OCI-LY1 (cell line): Measurements from ENCODE around the gene CPD.

ENCODE experiments used
- H2AFZ ChIP-seq: fragments of 200-600 bp; sonication (generic), shearing (Covaris generic); 2 replicates; pipeline ENCODE4 v1.6.0; 2014; ENCODE audit warnings: antibody characterized with exemption, mild to moderate bottlenecking, low read length
- H3F3A ChIP-seq: fragments of 200-600 bp; sonication (generic), shearing (Covaris generic); 2 replicates; pipeline ENCODE4 v1.6.0; 2014; ENCODE audit warnings: mild to moderate bottlenecking, antibody characterized with exemption, low read length, moderate library complexity; ENCODE audit not compliant: insufficient read depth
- H3K27ac ChIP-seq: fragments of 200-600 bp; sonication (generic); 2 replicates; pipeline ENCODE4 v1.5.1; 2014; ENCODE audit warnings: low read length, mixed run types, mild to moderate bottlenecking, low read depth; ENCODE audit not compliant: poor library complexity, severe bottlenecking
- H3K27me3 ChIP-seq: fragments of 200-600 bp; sonication (generic); 2 replicates; pipeline ENCODE4 v1.6.0; 2014; ENCODE audit warnings: antibody characterized with exemption, mild to moderate bottlenecking, low read length, moderate library complexity; ENCODE audit not compliant: insufficient read depth
- H3K36me3 ChIP-seq: fragments of 200-600 bp; sonication (generic); 2 replicates; pipeline ENCODE4 v1.6.1; 2014; ENCODE audit warnings: mild to moderate bottlenecking, antibody characterized with exemption, low read length, moderate library complexity, mixed read lengths; ENCODE audit not compliant: insufficient read depth
- H3K4me1 ChIP-seq: fragments of 200-600 bp; sonication (generic); 2 replicates; pipeline ENCODE4 v1.5.1; 2014; ENCODE audit warnings: mild to moderate bottlenecking, low read length, moderate library complexity; ENCODE audit not compliant: insufficient read depth, severe bottlenecking
- H3K4me2 ChIP-seq: fragments of 200-600 bp; sonication (generic), shearing (Covaris generic); 2 replicates; pipeline ENCODE4 v1.6.1; 2014; ENCODE audit warnings: low read length
- H3K4me3 ChIP-seq: fragments of 200-600 bp; sonication (generic); 2 replicates; pipeline ENCODE4 v1.5.1; 2014; ENCODE audit warnings: low read length, low read depth, mild to moderate bottlenecking, mixed read lengths; ENCODE audit not compliant: poor library complexity, severe bottlenecking
- H3K79me2 ChIP-seq: fragments of 200-600 bp; shearing (Covaris generic); 2 replicates; pipeline ENCODE4 v1.6.1; 2016; ENCODE audit warnings: mixed run types, low read length, mixed read lengths; ENCODE audit not compliant: insufficient read depth
- H3K9ac ChIP-seq: fragments of 200-600 bp; sonication (generic), shearing (Covaris generic); 2 replicates; pipeline ENCODE4 v1.6.1; 2014; ENCODE audit warnings: mild to moderate bottlenecking, low read length, mixed read lengths
- H3K9me2 ChIP-seq: fragments of 200-600 bp; sonication (generic), shearing (Covaris generic); 2 replicates; pipeline ENCODE4 v1.6.1; 2014; ENCODE audit warnings: low read depth, mild to moderate bottlenecking, low read length, mixed read lengths
- H3K9me3 ChIP-seq: fragments of 200-600 bp; shearing (Covaris generic); 2 replicates; pipeline ENCODE4 v1.6.1; 2014; ENCODE audit warnings: low read length, mixed read lengths
- H4K20me1 ChIP-seq: fragments of 200-600 bp; sonication (generic), shearing (Covaris generic); 2 replicates; pipeline ENCODE4 v1.6.0; 2016; ENCODE audit warnings: mild to moderate bottlenecking, low read length; ENCODE audit not compliant: insufficient read depth
- CTCF ChIP-seq: fragments of 200-600 bp; sonication (generic), shearing (Covaris generic); IDR thresholded peaks from 2 replicates; pipeline ENCODE4 v1.5.1; 2017; ENCODE audit warnings: mild to moderate bottlenecking, antibody characterized with exemption, low read length, moderate library complexity, mixed read lengths
- EZH2 ChIP-seq: fragments of 200-600 bp; sonication (generic), shearing (Covaris generic); IDR thresholded peaks from 2 replicates; pipeline ENCODE4 v1.8.0; 2017; ENCODE audit warnings: borderline replicate concordance, mixed run types, mild to moderate bottlenecking, antibody characterized with exemption, low read length, moderate library complexity, mixed read lengths

CPD gene

GRCh38 chr17:30366536-30366935 lies 12.2 kb upstream of the CPD start:
- Histone ChIP-seq H4K20me1 (no peaks in the 10 kb centered on the region), H3K9ac (no peak overlapping the region), H3K9me2 (no peaks in the 10 kb centered on the region), H3K4me3 (no peak overlapping the region), H3F3A (no peaks in the 10 kb centered on the region), H3K4me1 (peaks cover 22% of the 10 kb centered on the region), H3K9me3 (peaks cover 8% of the 10 kb centered on the region), H3K27ac (no peak overlapping the region), H2AFZ (no peak overlapping the region), H3K79me2 (no peaks in the 10 kb centered on the region), H3K36me3 (no peaks in the 10 kb centered on the region), H3K27me3 (0 out of 2 replicates have a peak, but pooled peaks cover 3% of the 10 kb centered on the region), H3K4me2 (no peak overlapping the region)
- TF ChIP-seq CTCF (no peak), EZH2 (no peak)

- no peak overlapping the region for H3K4me2 ChIP-seq
- H3K79me2 ChIP-seq, result no peaks in the 10 kb centered on the region
Measured at GRCh38 chr17:30368912-30369720, 9.6 kb upstream of the CPD start.

GRCh38 chr17:30369995-30370394 lies 8.7 kb upstream of the CPD start:
- H3K27ac ChIP-seq, result no peak overlapping the region
- no peaks in the 10 kb centered on the region for H3F3A ChIP-seq
- H3K9me3 ChIP-seq, result no peaks in the 10 kb centered on the region
- H3K79me2 ChIP-seq, result no peaks in the 10 kb centered on the region
- no peaks in the 10 kb centered on the region for H3K9me2 ChIP-seq
- H3K4me1 ChIP-seq, result peaks cover 15% of the 10 kb centered on the region
- H4K20me1 ChIP-seq, result no peaks in the 10 kb centered on the region
- H3K36me3 ChIP-seq, result no peaks in the 10 kb centered on the region
- no peak overlapping the region for H3K9ac ChIP-seq
- 0 out of 2 replicates have a peak, but pooled peaks cover 3% of the 10 kb centered on the region for H3K27me3 ChIP-seq
- H3K4me3 ChIP-seq, result no peak overlapping the region
- TF ChIP-seq EZH2 (no peak), CTCF (no peak)
- H3K4me2 ChIP-seq, result no peak overlapping the region
- H2AFZ ChIP-seq, result no peak overlapping the region

More at GRCh38 chr17:30368912-30369720, 9.6 kb upstream of the CPD start:
- no peak overlapping the region for H3K27ac ChIP-seq
- H3F3A ChIP-seq, result no peaks in the 10 kb centered on the region
- no peaks in the 10 kb centered on the region for H3K36me3 ChIP-seq
- H3K9me3 ChIP-seq, result no peaks in the 10 kb centered on the region
- H3K4me1 ChIP-seq, result peaks cover 15% of the 10 kb centered on the region
- H2AFZ ChIP-seq, result no peak overlapping the region
- no peaks in the 10 kb centered on the region for H4K20me1 ChIP-seq
- no peak overlapping the region for H3K9ac ChIP-seq
- 0 out of 2 replicates have a peak, but pooled peaks cover 3% of the 10 kb centered on the region for H3K27me3 ChIP-seq
- H3K4me3 ChIP-seq, result no peak overlapping the region
- no peaks in the 10 kb centered on the region for H3K9me2 ChIP-seq
- TF ChIP-seq CTCF (no peak), EZH2 (no peak)
